GM12892 (cell line): ENCODE measurements around the gene SVOP.

Experiments used
- POLR2A ChIP-seq: IDR thresholded peaks from 2 replicates; pipeline ENCODE4 v1.6.1; 2011; ENCODE audit warnings: low read depth, low read length, control low read depth
- POLR2AphosphoS5 ChIP-seq: IDR thresholded peaks from 2 replicates; pipeline ENCODE4 v1.6.1; 2011; ENCODE audit warnings: low read depth, low read length, control low read depth
- TAF1 ChIP-seq: IDR thresholded peaks from 2 replicates; pipeline ENCODE4 v1.6.1; 2011; ENCODE audit warnings: low read depth, mild to moderate bottlenecking, control low read depth, low read length, borderline replicate concordance

- no peak for TF ChIP-seq POLR2A
- no peak for TF ChIP-seq TAF1
- TF ChIP-seq POLR2AphosphoS5 = no peak
Observed at GRCh38 chr12:108933949-108934348, 86.9 kb downstream of the SVOP start.
